GM12801 (cell line): Measurements from ENCODE around the gene DUOX1.

Source experiments
- TF ChIP-seq, protein P1 (sequence below): IDR thresholded peaks from one replicate; pipeline ENCODE4 v1.5.1; 2011; ENCODE audit warnings: control low read depth; ENCODE audit not compliant: insufficient read length; ENCODE audit errors: extremely low read depth

The DUOX1 gene

DNA sequence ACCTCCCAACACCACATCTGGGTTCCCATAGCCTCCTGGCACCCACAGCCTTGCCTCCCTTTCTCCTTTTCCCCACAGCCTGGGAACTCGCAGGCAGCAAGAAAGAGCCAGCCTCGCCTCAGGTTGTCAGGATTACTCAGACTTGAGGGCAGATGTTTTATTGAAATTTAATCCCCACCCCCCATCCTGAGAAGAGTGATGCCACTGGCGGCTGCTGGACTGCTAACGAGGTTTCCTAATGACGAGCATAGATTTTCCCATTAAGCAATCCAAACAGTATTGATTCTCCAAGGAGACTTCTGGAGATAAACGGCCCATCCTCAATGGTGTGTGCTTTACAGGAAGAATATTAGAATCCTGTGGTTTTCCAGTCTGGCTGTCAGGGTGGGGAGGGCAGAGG, 44.3 kb downstream of the DUOX1 start:
- TF ChIP-seq, protein P1, sequence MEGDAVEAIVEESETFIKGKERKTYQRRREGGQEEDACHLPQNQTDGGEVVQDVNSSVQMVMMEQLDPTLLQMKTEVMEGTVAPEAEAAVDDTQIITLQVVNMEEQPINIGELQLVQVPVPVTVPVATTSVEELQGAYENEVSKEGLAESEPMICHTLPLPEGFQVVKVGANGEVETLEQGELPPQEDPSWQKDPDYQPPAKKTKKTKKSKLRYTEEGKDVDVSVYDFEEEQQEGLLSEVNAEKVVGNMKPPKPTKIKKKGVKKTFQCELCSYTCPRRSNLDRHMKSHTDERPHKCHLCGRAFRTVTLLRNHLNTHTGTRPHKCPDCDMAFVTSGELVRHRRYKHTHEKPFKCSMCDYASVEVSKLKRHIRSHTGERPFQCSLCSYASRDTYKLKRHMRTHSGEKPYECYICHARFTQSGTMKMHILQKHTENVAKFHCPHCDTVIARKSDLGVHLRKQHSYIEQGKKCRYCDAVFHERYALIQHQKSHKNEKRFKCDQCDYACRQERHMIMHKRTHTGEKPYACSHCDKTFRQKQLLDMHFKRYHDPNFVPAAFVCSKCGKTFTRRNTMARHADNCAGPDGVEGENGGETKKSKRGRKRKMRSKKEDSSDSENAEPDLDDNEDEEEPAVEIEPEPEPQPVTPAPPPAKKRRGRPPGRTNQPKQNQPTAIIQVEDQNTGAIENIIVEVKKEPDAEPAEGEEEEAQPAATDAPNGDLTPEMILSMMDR, result no peak

DNA sequence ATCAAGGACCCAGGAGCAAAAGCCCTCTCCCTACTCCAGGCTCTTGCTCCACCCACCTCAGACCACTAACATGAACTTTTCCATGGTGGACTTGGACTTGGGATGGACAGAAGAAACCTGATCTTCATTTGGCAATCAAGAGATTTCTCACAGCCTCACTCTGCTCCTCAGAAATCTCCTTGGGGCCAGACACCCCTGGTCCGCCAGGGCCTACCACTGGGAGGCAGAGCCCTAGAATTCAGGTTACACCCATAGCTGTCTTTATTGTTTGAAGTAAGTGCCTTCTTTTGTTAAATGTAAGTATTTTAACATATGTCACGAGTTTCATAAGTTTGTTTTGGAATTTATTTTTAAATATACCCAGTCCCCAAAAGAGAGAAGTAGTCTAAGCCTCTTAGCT, 44.8 kb downstream of the DUOX1 start:
- TF ChIP-seq, protein P1, result no peak

DNA sequence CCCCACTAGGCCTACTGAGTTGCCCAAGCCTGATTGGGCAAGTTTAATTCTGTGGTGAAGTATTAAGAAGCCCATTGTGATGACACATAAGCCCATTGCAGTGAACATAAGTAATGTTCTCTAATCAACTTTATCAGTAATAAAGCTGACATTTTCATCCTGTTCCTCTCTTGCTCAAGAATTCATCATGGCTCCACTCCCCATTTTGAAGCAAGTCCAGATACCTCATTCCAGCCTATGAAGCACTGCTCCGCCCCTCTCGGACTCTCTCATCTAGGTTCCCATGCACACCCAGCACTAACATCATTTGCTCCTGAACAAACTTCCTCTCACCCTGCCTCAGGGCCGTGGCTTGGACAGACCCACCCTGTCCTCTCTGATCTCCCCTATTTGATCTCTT, 47.5 kb downstream of the DUOX1 start:
- TF ChIP-seq, protein P1, result no peak

DNA sequence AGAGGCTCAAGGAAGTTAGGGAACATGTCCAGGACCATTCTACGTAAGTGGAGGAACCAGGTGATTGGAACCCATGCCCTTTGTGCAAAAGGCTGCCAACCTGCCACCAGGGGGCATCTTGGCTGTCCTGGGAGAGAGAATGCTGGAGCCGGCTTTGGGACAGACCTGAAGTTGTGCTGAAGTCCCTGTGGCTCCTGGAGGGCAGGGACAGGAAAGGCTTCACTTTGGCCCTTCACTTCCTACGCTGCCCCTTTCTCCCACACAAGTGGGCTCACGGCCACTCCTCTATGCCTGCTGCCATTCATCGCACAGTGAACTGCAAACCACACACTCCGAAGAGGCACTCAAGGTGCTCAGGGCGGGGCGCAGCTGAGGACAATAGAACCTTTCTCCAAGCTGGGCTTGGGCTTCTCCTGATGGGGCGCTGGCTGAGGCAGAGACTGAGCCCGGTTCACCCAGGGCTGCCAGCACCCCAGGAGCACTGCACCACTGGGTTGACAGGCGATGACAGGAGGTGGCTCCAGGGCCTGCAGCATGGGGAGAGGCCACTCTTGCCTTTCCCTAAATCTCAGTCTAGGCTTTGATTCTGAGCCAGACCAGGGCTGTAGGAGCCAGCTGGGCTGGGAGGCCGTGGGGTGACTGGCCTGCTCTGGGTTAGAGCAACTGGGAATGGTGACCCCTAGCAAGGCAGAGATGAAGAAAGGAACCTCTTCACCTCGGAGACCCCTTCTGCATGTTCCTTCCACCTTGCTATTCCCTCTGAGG, 49.6 kb downstream of the DUOX1 start:
- TF ChIP-seq, protein P1, result no peak

DNA sequence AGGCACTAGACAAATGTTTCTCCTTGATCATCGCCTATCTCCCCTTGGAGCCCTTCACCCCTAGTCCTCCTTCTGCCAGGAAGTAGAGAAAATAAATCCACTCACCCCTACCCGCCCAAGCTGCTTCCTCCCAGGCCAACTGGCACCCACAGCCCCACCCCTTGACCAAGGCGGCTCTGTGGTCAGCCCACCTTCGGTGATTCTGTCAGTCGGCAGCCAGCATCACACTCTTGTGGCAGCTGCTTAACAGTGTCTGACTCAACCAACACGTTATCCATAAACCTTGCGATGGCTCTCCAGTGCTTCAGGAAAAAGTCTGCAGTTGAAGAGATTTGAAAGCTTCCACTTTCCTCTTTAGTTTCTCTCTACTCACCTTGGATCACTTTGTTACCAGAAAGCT, 50.4 kb downstream of the DUOX1 start:
- TF ChIP-seq, protein P1, result no peak

DNA sequence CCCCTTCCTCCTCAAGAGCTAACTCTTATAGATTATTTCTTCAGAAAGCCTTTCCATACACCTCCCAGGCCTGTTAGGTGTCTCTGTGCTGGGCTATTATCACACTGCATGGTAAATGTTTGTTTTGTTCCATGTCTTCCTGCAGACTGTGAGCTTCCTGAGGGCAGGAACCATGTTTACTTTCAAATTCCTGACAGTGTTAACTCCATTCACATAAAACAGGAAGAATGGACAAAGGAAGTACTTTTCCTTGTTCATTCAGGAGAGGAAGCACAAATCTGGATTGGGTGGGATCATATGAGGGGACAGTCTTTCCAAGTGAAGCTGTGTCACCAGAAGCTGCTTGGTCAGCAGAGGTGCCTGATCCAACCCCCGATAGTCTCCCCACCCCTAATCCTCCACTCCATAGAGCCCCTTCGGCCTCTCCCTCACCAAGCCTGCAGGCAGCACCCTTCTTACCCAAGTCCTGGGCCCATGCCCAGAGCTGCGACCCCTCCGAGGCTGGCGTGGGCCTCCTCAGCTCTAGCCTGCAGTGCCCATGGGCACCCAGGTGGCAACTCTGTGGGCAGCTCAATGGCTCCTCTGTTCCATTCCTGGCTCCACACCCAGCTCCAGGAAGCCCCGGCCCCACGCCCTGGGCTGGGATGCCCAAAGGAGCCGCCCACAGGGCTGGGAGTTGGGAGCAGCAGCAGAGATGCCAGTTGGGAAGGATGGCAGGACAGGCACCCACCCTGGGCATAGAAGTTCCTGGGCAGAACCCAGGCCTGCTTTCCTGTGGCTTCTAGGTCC, 51.0 kb downstream of the DUOX1 start:
- TF ChIP-seq, protein P1, result no peak

DNA sequence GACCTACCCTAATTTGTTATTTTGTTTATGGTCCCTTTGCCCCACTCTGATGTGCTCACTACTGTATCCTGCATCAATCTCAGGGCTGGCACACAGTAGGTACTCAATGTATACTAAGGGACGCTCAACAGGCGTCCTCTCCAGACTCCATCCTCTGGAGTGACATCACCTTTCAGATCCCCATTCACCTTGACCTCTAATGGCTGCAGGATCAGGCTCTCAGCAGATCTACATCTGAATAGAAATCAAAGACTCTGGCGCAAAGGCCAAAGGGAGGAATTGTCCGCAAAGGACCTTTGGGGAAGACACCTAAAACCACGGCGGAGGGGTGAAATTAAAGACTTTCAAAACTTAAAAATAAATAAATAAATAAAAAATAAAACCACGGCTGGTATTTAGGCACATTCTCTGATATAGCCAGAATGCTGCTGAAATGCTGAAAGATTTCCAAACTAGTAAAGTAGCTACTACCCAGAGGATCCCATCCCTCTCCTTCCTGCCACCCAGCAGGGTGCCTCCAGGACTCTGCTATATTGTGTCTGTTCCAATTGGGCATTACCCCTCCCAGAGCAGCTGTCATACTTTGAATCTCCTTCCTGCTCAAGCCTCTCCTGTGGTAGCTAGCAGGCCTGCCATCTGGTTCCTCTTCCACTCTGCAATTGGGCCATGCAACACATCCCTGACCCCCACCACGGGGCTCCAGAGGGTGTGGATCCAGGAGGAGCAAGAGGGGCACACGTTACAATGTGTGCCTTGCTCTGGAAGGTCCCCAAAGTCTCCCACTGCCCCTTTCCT, 51.9 kb downstream of the DUOX1 start:
- TF ChIP-seq, protein P1, result no peak
